ENCODE measurements around the gene CD37.
A peak's percentile ranks its signal among the peaks of the same experiment; 100 is the strongest.
"Not testable (repeated sequence)": the region's sequence is repeated elsewhere in the genome, so short reads cannot be mapped to it uniquely, and the experiment has no call there.

Gene CD37

DNA sequence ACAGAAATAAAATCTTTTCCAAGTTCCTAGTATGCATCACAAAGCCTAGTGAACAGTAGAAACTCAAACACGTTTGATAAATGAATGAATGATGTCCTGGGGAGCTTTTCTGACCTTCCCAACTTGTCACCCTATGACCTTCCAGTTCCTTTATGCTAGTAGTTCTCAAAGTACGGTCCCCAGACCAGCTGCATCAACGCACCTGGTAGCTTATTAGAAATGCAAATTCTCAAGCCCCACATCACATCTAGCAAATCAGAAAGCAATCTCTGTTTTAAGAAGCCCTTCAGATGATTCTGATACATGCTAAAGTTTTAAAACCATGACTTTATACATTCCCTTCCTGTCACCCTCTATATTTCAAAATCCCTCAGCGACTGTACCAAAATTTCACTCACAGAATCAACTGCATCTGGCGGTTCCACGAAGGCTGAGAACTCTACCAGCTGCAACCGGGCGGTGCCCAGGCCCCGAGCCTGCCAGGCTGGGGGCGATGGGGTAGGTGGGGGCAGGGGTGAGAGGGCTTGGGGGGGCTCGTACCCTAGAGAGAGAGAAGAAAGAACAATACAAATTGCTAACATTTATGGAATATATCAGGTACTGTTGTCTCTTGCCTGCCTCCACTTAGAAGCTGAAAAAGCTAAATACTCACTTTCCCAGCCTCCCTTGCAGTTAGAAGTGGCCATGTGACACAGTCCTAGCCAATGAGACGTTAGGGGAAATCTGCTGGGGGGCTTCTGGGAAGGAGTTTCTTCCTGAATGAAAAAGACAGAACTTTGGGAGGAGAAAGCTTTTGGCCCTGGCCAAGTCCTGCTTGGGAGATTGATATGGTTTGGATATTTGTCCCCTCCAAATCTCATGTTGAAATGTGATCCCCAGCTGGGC, 13.3 kb downstream of the CD37 start:
- peak; percentile 31 for DNase-seq

DNA sequence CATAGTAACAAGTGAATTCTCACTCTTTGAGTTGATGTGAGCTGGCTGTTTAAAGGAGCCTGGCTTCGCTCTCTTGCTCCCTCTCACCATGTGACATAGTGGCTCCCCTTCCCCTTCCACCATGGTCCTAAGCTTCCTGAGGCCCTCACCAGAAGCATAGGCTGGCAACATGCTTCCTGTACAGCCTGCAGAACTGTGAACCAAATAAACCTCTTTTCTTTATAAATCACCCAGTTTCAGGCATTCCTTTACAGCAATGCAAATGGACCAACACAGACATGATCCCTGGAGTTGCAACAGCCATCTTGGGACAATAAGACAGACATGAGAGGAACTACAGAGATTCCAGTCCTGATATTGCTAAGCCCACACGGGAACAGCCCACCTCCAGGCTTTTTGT, 14.4 kb downstream of the CD37 start:
- DNase-seq = no peak

DNA sequence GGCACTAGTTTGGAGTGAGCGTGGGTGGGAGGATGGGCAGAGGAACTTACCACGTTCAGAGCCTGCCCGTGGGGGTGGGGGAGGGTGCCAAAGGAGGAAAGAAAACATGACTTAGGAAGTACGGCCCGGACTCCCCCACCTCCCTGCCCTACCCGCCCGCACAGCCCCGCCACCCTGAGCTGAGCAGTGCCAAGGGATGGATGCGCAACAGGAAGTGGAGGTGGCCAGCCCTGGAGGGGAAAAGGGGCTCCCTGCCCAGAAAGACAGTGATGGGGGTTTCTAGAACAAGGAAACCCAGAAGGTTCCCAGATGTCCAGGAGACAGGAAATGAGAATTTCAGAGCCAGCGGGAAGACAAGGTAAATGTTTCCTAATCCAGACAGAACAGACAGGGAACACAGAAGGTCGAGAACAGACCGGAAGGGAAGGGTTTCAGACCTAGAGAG, 20.7 kb downstream of the CD37 start:
- no peak for DNase-seq

DNA sequence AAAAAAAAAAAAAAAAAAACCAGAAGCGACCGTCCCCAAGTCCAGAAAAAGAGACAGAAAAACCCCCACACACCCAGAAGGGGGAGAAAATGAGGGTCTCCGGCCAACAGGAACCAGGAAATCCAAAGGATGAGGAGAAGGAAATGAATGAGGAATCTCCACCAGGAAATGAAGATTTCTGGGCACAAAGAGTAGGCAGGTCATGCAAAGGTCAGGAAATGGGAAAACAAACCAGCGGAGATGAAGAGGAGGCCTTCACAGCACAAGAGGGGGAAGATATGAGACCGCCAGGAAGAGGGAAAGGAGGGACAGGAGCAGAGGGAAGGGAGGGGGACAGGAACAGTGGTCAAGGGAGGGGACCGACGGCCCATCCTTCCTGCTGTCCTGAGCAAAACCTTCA, 21.2 kb downstream of the CD37 start:
- DNase-seq = no peak

DNA sequence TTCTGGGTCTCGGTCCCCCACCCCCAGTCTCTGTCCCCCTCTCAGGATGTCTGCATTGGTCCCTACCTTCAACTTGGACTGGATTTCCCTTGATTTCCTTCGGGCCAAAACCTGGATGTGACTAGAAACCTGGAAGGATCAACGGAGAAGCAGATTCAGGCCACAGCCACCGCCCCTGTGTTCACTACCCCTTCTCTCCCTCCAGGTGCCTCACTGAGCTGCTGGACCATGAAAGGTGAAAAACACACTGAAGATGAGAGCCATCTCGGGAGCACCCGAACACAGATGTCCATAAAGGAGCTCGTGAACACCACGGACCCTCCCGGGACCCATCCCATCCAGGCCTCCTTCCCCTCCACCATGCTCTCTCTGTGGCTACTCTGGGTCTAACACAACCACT, 22.0 kb downstream of the CD37 start:
- no peak for DNase-seq

DNA sequence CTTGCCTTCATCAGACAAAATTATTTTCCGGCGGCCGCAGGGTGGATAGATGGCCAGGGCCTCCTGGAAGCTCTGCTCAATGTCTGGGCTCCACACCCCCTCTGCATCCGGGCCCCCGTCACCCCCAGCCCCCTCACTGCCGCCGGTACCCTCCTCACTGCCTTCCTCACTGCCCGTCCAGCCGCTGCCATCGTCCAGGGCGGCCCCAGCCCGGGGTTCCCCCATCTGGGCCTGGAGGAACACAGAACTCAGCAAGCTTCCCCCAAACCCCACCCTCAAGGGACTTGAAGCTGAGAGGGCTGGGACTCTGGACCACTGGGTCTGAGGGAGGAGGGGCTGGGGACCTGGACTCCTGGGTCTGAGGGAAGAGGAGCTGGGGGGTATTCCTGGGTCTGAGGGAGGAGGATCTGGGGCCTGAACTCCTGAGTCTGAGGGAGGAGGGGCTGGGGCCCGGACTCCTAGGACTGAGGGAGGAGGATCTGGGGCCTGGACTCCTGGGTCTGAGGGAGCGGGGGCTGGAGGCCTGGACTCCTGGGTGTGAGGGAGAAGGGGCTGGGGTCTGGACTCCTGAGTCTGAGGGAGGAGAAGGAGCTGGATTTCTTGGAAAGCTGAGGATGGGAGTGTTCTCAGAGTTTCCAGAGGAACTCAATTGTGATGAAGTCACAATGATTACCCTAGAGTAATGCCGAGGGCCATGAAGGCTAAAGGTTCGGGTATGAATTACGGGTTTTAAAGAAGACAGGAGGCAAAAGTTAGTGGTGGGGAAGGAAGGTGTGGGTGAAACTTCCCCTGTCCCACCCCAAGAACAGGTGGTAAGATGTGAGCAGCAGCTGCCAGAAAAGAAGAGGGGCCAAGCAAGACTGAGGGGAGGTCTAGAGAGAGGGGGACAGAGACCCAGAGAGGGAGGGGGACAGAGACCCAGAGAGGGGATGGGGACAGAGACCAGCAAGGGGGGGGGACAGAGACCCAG, 24.9 kb downstream of the CD37 start:
- DNase-seq = no peak

DNA sequence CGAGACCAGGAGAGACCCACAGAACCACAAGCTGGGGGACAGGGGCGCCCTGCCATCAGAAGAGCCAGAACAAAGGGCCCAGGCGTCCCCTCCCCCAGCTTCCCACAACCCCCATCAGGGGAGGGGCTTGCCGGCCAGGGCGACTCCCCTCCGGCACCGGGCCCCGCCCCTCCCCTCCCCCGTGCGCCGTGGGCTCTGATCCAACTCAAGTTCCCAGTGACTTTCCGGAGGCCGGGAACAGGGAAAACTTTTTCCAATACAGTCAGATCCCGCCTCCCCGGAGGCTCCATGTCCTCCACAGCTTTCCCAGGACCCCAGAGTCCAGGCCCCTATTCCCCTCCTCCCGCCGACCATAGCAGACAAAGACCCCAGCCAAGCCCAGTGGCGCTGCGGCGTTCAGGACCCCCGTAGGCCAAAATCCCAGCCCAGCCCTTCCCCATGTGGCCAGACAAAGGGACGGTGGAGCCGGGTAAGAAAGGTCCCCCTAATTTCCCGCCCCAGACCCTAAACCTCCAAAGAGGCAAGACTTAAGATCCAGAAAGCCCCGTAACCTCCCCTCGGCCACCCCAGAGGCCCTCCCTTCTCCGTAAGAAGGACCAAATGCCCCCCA, 26.3 kb downstream of the CD37 start:
- DNase-seq = peak; percentile 73

DNA sequence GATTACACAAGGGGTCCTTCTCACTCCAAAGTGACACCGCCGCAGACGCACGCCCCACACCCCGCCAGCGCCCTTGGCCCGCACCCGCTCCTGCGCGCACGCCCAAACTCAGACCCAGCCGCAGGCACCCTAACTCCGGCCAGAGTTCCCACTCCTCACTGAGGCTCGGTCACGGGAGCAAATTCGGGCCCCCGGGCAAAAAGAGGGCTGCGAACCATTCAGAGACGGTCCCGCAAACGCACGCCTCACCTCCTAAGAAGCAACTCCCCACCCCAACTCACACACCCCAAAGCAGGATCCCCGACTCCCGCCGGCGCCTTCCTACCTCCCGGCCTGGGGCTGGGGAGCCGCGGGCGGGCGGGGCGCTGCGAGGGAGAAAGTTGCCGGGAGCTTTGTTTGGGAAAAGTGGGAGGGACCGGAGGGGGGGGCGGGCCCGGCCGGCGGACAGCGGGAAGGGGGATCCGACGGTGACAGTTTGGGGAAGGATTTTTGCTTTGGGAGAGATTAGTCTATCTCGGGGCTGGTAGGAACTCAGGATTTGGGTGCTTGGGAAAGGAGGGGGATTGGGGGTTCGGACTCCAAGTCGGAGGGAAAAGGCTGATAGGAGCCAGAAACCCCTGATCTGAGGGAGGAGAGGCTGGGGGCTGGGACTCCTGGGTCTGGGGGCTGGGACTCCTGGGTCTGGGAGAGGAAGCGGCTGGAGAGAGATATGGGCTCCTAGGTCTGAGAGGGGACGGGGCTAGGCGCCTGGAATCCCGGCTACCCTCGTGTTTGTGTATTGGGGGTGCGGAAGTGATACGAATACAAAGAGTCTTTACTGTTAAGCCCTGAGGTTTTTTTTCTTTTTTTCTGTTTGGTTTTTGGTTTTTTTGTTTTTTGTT, 27.1 kb downstream of the CD37 start, which contains the start of gene TEAD2:
Gene TEAD2, minus strand, starts transcription at position 369 of the 881 bp plus-strand sequence. CDS start 2,341 bp downstream, outside the sequence.
- DNase-seq = peak; percentile 40

DNA sequence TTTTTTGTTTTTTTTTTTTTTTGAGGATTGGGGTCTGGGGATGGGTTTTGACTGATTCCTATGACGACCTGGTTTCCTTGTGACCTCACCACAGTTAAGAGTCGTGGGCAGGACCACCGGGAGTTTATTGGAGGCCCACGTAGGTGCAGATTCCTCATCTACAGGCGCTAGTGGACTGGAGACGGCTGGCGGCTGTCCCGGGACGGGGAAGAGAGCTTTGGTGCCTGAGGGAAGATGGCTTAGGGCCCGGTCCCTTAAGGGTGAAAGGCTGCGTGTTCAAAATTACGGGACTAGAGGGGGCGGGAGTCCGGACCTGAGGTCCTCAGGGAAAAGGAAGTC, 27.7 kb downstream of the CD37 start:
- DNase-seq = no peak

DNA sequence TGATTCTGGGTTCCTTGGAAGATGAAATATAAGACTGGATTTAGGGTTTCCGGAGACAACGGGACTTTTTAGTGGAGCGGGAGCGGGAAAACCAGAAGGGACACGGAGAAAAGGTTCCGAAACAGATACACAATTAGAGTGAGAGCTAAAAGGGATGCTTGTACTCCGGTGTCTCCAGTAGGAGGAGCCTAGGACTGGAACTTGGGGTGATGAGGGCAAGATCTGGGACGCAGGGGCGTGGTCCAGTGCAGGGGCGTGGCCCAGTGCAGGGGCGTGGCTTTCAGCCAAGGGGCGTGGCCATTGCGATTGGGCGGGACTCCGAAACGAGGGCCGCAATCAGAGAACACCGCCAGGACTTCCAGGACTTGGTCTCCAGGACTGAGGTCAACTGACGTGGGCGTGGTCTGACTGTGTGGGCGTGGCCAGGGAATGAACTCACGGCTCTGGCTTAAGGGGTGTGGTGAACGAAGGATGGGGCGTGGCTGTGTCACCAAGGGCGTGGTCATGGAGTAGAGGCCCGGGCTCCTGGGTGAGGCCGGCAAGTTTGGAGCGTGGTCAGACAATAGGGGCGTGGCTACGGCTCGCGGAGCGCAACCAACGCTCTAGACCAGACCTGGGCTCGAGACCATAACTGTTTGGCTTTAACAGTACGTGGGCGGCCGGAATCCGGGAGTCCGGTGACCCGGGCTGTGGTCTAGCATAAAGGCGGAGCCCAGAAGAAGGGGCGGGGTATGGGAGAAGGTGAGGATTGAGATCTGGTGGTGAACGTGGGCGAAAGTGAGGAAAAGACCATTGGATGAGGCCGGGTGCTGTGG, 28.3 kb downstream of the CD37 start, which contains the start of gene DKKL1:
Gene DKKL1, plus strand, starts transcription at position 610 of the 815 bp plus-strand sequence. Its CDS starts 122 bp downstream, at position 732.
- DNase-seq = peak; percentile 95

DNA sequence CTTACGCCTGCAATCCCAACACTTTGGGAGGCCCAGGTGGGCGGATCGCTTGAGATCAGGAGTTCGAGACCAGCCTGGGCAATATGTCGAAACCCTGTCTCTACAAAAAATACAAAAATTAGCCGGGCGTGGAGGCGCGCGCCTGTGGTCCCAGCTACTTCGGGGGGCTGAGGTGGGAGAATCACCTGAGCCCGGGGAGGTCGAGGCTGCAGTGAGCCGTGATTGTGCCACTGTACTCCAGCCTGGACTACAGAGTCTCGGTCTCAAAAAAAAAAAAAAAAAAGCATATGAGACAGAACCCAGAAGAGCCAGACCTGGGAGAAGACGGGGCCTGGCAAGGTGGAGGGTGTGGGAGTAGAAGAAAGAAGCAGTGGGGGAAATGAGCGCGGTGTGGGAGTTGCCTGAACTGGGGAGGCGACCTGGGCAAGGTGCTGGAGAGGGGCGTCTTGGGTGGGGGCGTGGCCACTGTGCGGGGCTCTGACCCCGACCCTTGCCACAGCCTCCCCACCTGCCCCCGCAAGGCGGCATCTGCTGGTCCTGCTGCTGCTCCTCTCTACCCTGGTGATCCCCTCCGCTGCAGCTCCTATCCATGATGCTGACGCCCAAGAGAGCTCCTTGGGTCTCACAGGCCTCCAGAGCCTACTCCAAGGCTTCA, 29.0 kb downstream of the CD37 start:
- DNase-seq = no peak

DNA sequence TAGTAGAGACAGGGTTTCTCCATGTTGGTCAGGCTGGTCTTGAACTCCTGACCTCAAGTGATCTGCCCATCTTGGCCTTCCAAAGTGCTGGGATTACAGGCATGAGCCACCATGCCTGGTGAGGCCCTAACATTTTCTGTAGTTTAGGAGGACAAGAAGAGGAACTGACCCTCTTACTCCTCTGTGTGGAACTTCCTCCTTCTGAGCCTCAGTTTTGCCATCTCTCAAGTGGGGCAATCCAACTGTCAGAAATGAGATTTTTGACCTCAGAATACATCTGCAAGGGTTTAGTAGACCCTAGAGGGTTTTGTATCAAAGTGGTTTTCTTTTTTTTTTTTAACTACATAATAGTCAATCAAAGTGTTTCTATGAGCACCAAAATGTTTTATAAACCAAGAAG, 30.9 kb downstream of the CD37 start:
- DNase-seq = no peak

DNA sequence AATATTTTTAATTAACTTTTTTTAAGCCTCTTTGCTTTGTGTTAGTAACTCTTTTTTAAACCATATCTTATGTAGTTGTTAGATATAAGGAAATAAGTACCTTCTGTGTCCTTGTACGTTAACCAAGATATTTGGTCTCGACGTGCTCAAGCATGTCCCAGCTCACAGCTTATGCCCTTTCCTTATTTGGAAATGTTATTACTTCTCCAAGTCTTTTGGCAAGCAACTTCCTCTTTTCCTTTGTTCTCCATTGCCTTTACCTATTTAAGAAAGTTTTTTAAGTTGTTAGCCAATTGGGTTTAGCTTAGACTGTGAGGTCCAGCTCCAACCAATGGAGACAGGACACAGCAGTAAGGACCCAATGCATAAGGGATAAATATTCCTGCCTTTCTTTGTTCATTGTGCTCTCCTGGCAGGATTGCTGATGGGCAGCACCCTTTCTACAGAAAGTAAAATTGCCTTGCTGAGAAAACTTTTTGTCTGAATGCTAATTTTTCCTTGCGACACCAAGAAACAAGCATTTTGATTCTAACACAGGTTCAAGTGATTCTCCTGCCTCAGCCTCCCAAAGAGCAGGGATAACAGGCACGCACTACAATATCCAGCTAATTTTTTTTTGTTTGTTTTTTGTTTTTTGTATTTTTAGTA, 33.6 kb downstream of the CD37 start:
- DNase-seq = no peak

DNA sequence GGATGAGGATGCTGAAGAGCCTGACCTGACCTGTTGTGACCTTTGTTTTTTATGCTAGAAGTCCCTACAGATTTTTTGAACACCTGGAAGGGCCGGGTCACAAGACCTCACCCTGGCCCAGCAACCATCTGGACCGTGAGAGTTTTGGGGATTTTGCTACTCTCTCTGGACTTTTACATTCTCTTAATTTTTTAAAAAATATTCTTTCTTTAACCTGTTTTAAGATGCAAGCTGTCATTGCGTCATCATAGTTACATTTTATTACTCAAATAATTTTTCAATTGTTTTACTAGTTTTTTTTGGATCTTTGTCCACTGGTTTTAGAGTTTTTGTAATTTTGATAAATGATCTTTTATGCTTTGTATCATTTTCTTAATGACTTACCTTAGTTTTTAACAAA, 36.0 kb downstream of the CD37 start:
- no peak for DNase-seq

DNA sequence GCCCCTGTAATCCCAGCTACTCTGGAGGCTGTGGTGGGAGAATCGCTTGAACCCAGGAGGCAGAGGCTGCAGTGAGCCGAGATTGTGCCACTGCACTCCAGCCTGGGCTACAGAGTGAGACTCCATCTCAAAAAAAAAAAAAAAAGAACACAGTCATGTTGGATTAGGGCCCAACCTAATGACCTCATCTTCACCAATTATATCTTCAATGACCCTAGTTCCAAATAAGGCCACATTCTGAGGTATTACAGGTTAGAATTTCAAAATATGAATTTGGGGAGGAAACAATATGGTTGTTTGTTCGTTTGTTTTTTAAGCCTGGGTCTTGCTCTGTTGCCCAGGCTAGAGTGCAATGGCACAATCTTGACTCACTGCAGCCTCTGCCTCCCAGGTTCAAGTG, 38.0 kb downstream of the CD37 start:
- not testable (repeated sequence) for DNase-seq

DNA sequence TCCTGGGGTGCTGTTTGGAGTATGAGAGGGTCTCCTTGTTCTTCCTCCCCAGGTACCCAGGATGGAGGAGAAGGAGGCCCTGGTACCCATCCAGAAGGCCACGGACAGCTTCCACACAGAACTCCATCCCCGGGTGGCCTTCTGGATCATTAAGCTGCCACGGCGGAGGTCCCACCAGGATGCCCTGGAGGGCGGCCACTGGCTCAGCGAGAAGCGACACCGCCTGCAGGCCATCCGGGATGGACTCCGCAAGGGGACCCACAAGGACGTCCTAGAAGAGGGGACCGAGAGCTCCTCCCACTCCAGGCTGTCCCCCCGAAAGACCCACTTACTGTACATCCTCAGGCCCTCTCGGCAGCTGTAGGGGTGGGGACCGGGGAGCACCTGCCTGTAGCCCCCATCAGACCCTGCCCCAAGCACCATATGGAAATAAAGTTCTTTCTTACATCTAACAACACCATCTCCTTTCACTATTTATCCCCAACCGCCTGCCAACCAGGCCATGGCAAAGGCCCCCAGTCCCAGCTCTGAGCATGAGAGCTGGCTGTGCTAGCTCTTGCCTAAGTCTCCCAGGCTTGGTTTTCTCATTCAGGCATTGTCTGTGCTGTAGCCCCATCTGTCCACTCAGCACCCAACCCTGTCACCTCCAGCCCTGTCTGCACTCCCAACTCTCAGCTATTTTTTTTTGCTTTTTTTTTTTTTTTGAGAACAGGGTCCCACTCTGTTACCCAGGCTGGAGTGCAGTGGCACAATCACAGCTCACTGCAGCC, 39.6 kb downstream of the CD37 start:
- DNase-seq = no peak

DNA sequence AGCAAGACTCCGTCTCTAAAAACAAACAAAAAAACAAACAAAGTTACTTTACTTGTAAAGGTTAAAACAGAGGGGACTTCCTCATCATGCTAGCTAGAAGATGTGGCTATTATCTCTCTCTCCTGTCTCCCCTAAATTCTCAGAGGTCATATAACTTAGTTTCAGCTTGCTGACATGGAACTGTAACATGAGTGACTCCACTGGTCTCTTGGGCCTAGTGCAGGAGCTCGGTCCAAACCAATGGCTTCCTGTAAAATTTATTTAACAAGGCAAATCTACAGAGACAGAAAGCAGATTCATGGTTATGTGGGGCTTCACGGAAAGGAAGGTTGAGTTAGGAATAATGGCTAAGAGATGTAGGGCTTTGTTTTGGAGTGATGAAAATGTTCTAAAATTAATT, 43.3 kb downstream of the CD37 start:
- DNase-seq = no peak

DNA sequence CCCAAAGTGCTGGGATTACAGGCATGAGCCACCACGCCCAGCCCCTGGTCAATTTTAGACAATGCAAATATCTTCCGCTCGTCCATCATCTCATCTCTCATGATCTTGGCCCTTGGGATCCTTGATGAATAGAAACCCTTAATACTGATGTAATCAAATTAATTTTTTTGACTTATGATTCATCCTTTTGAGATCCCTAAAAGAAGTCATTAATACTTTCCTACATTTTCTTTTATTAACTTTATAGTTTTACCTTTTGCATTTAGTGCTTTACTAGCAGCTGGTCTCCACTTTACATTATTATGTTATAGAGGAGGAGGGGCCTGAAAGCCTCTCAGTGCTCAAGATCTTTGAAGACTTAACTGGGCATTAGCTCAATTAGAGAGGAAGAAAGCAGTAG, 45.2 kb downstream of the CD37 start:
- no peak for DNase-seq

DNA sequence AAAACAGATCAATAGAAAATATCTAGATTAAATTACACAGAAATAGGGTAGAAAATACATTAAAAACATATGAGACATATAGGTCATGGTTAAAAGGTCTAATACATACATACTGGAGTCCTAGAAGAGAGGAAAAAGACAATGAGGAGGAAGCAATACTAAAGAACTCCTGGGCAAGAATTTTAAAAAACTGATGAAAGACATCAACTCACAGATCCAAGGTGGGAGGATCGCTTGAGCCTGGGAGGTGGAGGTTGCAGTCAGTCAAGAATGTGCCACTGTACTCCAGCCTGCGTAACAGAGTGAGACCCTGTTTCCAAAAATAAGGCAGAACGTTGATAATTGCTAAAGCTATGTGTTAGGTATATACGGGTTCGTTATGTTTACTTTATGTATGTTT, 47.4 kb downstream of the CD37 start:
- DNase-seq = no peak
